ENCODE results near the gene DRC1.
"Not testable (repeated sequence)": the region's sequence is repeated elsewhere in the genome, so short reads cannot be mapped to it uniquely, and the experiment has no call there.

DRC1 gene

GRCh38 chr2:26465981-26466471 lies 64.3 kb downstream of the DRC1 start:
- Histone ChIP-seq H3K9me3 (no peaks in the 10 kb centered on the region), H3K4me3 (ENCODE audit: low read depth in 1 of 2, low read length in 1 of 2) (no peak overlapping the region), H3K4me1 (ENCODE audit: control insufficient read depth in 1 of 2, insufficient read depth in 1 of 2, low read depth in 1 of 2, low read length in 1 of 2) (peaks cover 4 to 8% of the 10 kb centered on the region in 2 experiments), H3K27ac (no peak overlapping the region), H3K36me3 (no peaks in the 10 kb centered on the region), H3K27me3 (no peaks in the 10 kb centered on the region)
- no peak for TF ChIP-seq CTCF (IDR thresholded peaks at IDR 0.05)

- Histone ChIP-seq H3K27me3 (no peaks in the 10 kb centered on the region), H3K27ac (no peak overlapping the region), H3K4me1 (ENCODE audit: control insufficient read depth in 1 of 2, insufficient read depth in 1 of 2, low read depth in 1 of 2, low read length in 1 of 2) (peaks cover 4 to 8% of the 10 kb centered on the region in 2 experiments), H3K36me3 (no peaks in the 10 kb centered on the region), H3K9me3 (no peaks in the 10 kb centered on the region), H3K4me3 (ENCODE audit: low read depth in 1 of 2, low read length in 1 of 2) (no peak overlapping the region)
- no peak for TF ChIP-seq CTCF (IDR thresholded peaks at IDR 0.05)
Measured at GRCh38 chr2:26466662-26467310, 65.1 kb downstream of the DRC1 start.

DNA sequence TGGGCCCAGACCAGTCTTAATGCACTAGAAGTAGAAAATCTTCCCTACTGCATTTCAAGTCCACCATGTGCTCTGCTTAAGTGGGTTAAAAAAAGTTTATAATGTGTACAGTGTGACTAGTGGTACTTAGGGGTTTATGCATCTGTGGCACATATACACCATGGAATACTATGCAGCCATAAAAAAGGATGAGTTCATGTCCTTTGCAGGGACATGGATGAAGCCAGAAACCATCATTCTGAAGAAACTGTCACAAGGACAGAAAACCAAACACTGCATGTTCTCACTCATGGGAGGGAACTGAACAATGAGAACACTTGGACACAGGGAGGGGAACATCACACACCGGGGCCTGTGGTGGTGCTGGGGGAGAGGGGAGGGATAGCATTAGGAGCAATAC lies 66.8 kb downstream of the DRC1 start:
- not testable (repeated sequence) for H3K4me1 ChIP-seq (ENCODE audit: control insufficient read depth in 1 of 2, insufficient read depth in 1 of 2, low read depth in 1 of 2, low read length in 1 of 2); H3K4me3 ChIP-seq (ENCODE audit: low read depth in 1 of 2, low read length in 1 of 2); H3K36me3 ChIP-seq; H3K27ac ChIP-seq; H3K27me3 ChIP-seq; H3K9me3 ChIP-seq

GRCh38 chr2:26469092-26469710 lies 67.5 kb downstream of the DRC1 start:
- no peak overlapping the region for H3K27ac ChIP-seq
- no peak overlapping the region for H3K4me3 ChIP-seq (ENCODE audit: low read depth in 1 of 2, low read length in 1 of 2)
- peak; percentile 96 for TF ChIP-seq CTCF (IDR thresholded peaks at IDR 0.05)
- H3K4me1 ChIP-seq (ENCODE audit: control insufficient read depth in 1 of 2, insufficient read depth in 1 of 2, low read depth in 1 of 2, low read length in 1 of 2): no peaks in the 10 kb centered on the region
- no peaks in the 10 kb centered on the region for H3K27me3 ChIP-seq
- no peaks in the 10 kb centered on the region for H3K9me3 ChIP-seq
- H3K36me3 ChIP-seq: no peaks in the 10 kb centered on the region

GRCh38 chr2:26469955-26470354 lies 68.2 kb downstream of the DRC1 start:
- no peaks in the 10 kb centered on the region for H3K9me3 ChIP-seq
- no peaks in the 10 kb centered on the region for H3K36me3 ChIP-seq
- H3K27ac ChIP-seq: no peak overlapping the region
- TF ChIP-seq CTCF (IDR thresholded peaks at IDR 0.05): no peak
- no peaks in the 10 kb centered on the region for H3K4me1 ChIP-seq (ENCODE audit: control insufficient read depth in 1 of 2, insufficient read depth in 1 of 2, low read depth in 1 of 2, low read length in 1 of 2)
- no peak overlapping the region for H3K4me3 ChIP-seq (ENCODE audit: low read depth in 1 of 2, low read length in 1 of 2)
- H3K27me3 ChIP-seq: no peaks in the 10 kb centered on the region

DNA sequence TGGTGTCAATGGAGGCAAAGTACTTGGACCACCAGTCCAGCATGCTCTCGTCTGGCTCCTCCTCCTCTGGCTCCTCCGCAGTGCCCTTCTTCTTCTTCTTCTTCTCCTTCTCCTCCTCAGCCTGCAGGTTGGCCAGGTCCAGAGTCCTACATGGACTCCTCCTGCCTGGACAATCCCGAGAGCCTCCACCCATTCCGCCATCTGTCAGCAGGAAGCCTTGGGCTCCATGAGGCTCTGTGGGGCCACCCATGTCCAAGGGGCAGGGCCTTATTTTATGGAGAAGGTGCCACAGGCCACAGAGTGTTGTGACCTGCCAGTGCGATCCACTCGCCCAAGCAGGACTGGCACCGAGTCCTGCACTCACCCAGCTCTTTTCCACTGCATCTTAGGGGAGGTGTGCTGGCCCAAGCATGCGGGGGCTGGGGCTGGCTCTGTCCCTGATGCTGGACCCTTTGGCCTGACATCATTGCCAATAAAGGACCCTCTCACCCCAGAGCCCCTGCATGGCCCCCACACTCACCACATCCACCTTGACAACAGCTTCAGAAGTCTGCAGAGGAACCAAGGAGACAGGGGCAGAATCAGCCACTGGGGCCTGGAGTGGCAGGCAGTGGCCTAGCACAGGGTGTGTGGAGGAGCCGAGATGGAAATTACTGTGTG lies 69.0 kb downstream of the DRC1 start:
- TF ChIP-seq CTCF (IDR thresholded peaks at IDR 0.05): no peak

More for the DNA sequence above, 69.0 kb downstream of the DRC1 start:
- no peaks in the 10 kb centered on the region for H3K4me1 ChIP-seq (ENCODE audit: control insufficient read depth in 1 of 2, insufficient read depth in 1 of 2, low read depth in 1 of 2, low read length in 1 of 2)
- H3K9me3 ChIP-seq: no peaks in the 10 kb centered on the region
- no peaks in the 10 kb centered on the region for H3K36me3 ChIP-seq
- no peak overlapping the region for H3K27ac ChIP-seq
- no peak overlapping the region for H3K4me3 ChIP-seq (ENCODE audit: low read depth in 1 of 2, low read length in 1 of 2)
- H3K27me3 ChIP-seq: no peaks in the 10 kb centered on the region
